ENCODE data around the gene ZNHIT1. TPM values are rescaled to one million over a fixed set of nuclear protein-coding genes. Genes with fewer than 3 reads are reported as not detected.
A peak's percentile ranks its signal among the peaks of the same experiment; 100 is the strongest.
"Not testable (repeated sequence)": the region's sequence is repeated elsewhere in the genome, so short reads cannot be mapped to it uniquely, and the experiment has no call there.

ZNHIT1 gene
- total RNA-seq, 2 donors from 2014 or later, result 57.6 to 57.8 TPM

DNA sequence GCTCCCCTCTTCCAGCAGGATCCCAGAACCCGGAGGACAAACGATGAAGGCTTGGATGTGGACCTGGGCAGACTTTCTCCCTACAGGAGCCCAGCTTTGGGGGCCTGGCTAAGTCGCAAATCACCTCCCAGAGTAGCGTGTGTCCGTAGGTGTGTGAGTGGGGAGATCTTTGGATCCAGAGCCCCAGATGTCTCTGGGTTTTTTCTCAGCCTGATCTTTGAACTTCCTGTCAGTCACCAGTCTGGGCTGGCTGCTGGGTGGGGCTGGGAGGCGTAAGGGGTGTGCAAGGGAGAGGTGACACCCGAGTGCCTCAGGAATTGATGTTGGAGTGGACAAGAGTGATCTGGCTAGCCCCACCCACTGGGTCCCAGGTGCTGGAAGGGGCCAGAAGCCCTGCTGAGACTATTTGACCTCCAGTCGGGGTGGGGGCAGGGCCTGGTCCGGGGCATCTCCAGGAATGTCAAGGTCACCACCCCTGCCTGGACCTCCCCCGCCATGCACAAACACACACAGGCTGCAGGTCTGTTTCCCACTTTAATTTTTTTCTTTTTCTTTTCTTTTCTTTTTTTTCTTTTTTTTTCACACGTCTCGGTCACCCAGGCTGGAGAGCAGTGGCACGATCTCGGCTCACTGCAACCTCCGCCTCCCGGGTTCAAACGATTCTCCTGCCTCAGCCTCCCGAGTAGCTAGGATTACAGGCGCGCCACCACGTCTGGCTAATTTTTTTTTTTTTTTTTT lies 16.9 kb upstream of the ZNHIT1 start, which contains the start of gene MOGAT3:
Gene MOGAT3 (minus strand): TSS at position 175 of the 738 bp plus-strand sequence. CDS start 182 bp downstream, outside the sequence.
- no peaks in the 10 kb centered on the region for H3K9me3 Mint-ChIP-seq
- ATAC-seq, result no peak
- H3K27me3 Mint-ChIP-seq, result peaks cover 14 to 15% of the 10 kb centered on the region in 2 donors
- H3K4me1 Mint-ChIP-seq (ENCODE audit: low read depth in 2 of 2), result peaks cover 0 to 4% of the 10 kb centered on the region in 2 donors
- DNase-seq (ENCODE audit: low spot score), result no peak
- H3K36me3 Mint-ChIP-seq, result no peaks in the 10 kb centered on the region
- no peak within 1 kb of the TSS for H3K4me3 Mint-ChIP-seq
- no peak within 1 kb of the TSS for H3K27ac Mint-ChIP-seq

DNA sequence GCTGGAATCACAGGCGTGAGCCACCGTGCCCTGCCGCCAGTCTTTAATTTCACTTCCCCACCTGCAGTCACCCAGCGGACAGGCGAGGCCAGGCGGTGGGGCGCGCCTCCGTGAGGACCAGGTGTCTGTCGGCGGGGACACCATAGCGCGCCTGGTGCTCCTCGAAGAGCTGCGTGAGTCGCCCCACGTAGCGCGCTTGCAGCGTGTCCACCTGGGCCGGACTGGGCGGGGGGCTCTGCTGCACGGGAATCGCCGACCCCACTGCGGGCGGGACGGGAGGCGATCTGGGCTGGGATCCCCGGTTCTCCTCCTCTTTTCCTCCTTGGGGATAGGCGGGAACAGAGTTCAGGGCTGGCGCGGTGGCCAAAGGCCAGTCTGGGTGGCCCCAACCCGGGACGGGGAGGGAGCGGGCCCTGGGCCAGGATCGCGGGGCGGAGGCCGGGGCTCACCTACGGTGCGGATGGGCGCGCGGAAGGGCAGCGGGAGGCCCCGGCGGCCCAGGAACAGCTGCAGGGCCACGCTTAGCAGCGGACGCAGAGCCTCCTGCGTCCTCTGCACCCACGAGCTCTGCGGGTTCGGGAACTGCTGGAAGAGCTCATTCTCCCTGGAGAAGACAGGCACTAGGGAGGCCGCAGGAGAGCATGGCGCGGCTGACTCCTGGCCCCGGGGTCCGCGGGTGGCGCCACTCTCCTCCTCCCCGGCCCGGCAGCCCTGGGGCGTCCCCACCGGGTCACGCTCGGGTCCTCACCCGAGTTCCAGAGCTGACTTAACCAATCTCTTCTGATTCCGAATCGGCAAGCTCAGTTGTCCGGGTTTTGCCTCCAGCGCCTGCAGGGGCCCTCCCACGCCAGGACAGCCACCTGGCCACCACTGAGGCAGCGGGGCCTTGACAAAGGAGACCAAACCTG lies 16.0 kb upstream of the ZNHIT1 start:
- H3K4me3 Mint-ChIP-seq, result no peak overlapping the region

DNA sequence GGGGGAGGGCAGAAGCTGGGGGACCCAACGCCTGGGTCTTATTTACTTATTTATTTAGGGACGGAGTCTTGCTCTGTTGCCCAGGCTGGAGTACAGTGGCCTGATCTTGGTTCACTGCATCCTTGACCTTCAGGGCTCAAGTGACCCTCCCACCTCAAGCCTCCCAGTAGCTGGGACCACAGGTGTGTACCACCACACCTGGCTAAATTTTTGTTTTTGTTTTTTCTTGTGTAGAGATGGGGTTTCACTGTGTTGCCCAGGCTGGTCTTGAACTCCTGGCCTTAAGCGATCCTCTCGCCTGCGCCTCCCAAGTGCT lies 15.4 kb upstream of the ZNHIT1 start:
- peaks cover 0 to 4% of the 10 kb centered on the region in 2 donors for H3K4me1 Mint-ChIP-seq (ENCODE audit: low read depth in 2 of 2)
- H3K36me3 Mint-ChIP-seq, result no peaks in the 10 kb centered on the region
- H3K9me3 Mint-ChIP-seq, result no peaks in the 10 kb centered on the region
- no peak overlapping the region for H3K4me3 Mint-ChIP-seq
- peaks cover 14 to 15% of the 10 kb centered on the region in 2 donors for H3K27me3 Mint-ChIP-seq
- ATAC-seq (no peak), DNase-seq (ENCODE audit: low spot score) (no peak)
- no peak overlapping the region for H3K27ac Mint-ChIP-seq

More for the DNA sequence above, 16.0 kb upstream of the ZNHIT1 start:
- Mint-ChIP-seq H3K27me3 (peaks cover 14 to 15% of the 10 kb centered on the region in 2 donors), H3K9me3 (no peaks in the 10 kb centered on the region), H3K4me1 (ENCODE audit: low read depth in 2 of 2) (peaks cover 0 to 4% of the 10 kb centered on the region in 2 donors), H3K27ac (no peak overlapping the region), H3K36me3 (no peaks in the 10 kb centered on the region)
- ATAC-seq, result no peak
- DNase-seq (ENCODE audit: low spot score), result no peak

DNA sequence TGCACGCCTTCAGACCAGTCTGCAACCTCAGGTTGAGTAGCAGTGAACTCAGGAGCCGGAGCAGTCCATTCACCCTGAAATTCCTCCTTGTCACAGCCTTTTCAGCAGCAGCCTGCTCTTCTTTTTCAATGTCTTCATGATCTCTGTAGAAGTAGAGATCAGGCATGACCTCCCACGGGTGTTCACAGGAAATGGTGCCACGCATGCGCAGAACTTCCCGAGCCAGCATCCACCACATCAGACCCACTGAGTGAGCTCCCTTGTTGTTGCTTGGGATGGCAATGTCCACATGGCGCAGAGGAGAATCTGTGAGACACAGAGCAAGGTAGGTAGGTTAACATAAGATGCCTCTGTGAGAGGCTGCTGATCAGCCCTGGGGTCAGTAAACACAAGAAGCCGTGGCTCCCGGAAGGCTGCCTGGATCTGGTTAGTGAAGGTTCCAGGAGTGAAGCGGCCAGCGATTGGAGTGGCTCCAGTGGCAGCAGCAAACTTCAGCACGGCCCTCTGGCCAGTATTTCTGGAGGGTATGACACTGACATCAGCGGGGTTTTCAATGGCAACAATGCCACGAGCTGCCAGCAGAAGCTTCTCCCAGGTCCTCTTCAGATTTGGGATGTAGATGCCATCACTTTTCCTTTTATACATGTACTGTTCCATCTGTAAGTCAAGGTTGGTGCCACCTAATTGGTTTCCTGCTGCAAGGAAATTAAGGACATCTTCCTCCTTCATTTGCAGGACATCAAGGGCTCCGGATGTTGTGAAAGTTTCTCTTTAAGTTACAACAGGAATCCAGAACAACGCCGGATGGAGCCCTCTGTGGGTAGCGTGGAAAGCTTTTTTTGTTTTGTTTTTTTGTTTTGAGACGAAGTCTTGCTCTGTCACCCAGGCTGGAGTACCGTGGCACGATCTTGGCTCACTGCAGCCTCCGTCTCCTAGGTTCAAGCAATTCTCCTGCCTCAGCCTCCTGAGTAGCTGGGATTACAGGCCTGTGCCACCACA lies 13.9 kb upstream of the ZNHIT1 start:
- H3K27me3 Mint-ChIP-seq, result peaks cover 14 to 15% of the 10 kb centered on the region in 2 donors
- not testable (repeated sequence) for H3K9me3 Mint-ChIP-seq; ATAC-seq; H3K4me3 Mint-ChIP-seq; H3K4me1 Mint-ChIP-seq (ENCODE audit: low read depth in 2 of 2); H3K36me3 Mint-ChIP-seq; H3K27ac Mint-ChIP-seq; DNase-seq (ENCODE audit: low spot score)

DNA sequence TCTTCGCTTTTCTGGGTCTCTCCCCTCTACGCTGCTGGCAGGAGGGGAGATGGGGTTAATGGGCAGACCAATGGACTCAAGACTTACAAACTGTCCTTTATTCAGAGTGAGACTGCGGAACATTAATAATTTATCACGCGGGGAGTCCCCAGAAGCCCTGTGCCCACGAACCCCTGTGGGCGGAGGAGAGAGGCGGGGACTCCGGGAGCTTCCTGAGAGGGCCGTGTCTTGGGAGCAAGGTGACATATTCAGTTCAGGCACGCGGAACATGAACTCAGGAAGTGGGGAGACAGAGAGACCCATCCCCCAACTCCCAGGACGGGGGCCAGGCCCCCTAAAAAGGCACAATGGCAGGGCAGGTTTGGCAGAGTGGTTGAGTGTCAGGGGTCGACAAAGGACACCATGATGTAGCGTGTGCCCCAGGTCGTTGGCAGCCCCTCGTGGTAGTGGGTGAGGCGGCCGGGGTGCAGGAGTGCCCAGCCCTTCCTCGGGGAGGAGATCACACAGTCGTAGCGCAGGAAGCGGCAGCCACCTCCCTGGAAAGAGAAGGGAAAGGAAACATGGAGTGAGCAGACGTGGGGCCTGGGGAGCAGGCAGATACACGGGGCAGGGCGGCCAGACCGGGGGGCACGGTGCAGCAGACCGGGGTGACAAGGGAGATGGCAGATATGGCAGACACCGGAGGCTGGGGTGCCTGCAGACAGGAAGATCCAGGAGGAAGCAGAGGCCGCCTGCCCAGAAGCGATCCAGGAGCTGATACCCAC lies 11.9 kb upstream of the ZNHIT1 start:
- ATAC-seq (no peak), DNase-seq (ENCODE audit: low spot score) (no peak)
- Mint-ChIP-seq H3K4me1 (ENCODE audit: low read depth in 2 of 2) (peaks cover 0 to 4% of the 10 kb centered on the region in 2 donors), H3K4me3 (no peak overlapping the region), H3K9me3 (no peaks in the 10 kb centered on the region), H3K27me3 (peaks cover 7 to 15% of the 10 kb centered on the region in 2 donors), H3K27ac (no peak overlapping the region), H3K36me3 (no peaks in the 10 kb centered on the region)

DNA sequence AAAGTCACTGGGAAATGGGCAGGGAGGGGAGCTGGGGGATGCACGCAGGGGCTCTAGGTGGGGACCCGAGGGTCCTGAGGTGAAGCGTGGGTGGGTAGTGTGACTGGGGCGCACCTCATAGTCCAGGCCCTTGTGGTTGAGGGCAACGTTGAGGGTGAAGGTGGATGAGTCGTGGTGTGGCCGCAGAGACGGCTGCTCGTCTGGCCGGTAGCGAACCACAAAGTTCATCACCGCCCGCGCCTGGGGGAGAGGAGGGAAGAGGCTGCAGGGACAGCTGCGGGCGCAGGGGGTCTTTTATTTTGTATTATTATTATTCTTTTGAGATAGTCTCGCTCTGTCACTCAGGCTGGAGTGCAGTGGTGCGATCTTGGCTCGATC lies 11.3 kb upstream of the ZNHIT1 start:
- H3K36me3 Mint-ChIP-seq, result no peaks in the 10 kb centered on the region
- DNase-seq (ENCODE audit: low spot score) (no peak), ATAC-seq (no peak)
- H3K9me3 Mint-ChIP-seq, result no peaks in the 10 kb centered on the region
- H3K27me3 Mint-ChIP-seq, result peaks cover 7 to 15% of the 10 kb centered on the region in 2 donors
- peaks cover 0 to 4% of the 10 kb centered on the region in 2 donors for H3K4me1 Mint-ChIP-seq (ENCODE audit: low read depth in 2 of 2)
- no peak overlapping the region for H3K4me3 Mint-ChIP-seq
- no peak overlapping the region for H3K27ac Mint-ChIP-seq

DNA sequence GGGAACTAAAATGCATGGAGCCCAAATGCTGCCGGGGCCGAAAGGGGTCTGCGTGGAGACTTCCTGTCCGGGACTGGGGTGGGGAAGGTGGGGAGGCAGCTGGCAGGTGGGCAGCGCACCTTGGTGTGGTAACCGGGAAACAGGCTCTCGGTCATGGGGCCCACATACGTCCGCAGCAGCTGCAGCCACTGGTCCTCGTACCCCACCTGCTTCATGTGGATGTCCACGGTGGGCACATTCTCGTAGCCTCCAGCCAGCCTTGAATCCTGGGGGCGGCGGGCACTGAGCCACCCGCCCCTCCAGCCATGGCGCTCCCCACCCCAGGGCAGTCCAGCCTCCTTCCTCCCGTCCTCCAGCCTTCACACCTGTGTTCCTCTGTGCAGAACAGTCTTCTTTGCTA lies 10.5 kb upstream of the ZNHIT1 start:
- ATAC-seq (no peak), DNase-seq (ENCODE audit: low spot score) (no peak)
- Mint-ChIP-seq H3K9me3 (no peaks in the 10 kb centered on the region), H3K36me3 (no peaks in the 10 kb centered on the region), H3K4me1 (ENCODE audit: low read depth in 2 of 2) (peaks cover 0 to 4% of the 10 kb centered on the region in 2 donors), H3K27ac (no peak overlapping the region), H3K4me3 (no peak overlapping the region), H3K27me3 (peaks cover 7 to 15% of the 10 kb centered on the region in 2 donors)

DNA sequence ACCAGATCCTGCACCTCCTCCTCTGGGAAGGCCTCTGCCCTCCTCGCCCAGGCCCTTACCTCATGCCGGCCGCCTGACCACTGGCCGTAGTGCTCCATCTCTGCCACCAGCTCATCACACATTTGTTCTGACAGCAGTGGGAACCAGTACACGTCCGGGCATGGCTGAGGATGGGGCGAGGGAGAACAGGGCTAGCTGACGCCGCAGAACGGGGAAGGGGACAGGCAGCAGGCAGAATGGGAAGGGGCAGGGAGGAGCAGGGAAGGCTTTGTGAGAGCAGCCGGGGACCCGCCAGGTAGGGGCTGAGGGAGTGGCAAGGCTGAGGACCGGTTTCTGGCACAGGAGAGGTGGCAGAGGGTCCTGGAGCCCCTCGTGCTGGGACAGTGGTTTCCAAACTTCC lies 9.2 kb upstream of the ZNHIT1 start:
- no peaks in the 10 kb centered on the region for H3K9me3 Mint-ChIP-seq

DNA sequence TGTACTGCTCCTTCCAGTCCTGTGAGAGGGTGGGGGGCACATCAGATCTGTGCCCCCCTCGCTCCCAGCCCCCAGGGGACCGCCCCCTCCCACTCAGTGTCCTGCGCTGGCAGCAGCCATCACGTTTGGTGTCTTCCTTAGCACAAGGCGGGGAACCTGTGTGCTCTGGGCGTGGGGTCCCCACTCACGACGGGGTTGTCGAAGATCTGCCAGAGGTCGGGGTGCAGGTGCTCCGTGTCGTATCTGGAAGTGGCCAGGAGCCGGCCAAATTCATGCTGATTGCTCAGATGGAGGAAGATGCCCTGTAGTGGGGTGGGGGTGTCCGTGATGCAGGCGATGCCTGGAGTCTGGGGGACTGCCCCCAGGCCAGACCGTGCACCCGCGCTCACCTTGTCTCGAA lies 7.8 kb upstream of the ZNHIT1 start:
- H3K36me3 Mint-ChIP-seq, result no peaks in the 10 kb centered on the region
- no peak overlapping the region for H3K4me3 Mint-ChIP-seq
- H3K4me1 Mint-ChIP-seq (ENCODE audit: low read depth in 2 of 2), result no peaks in the 10 kb centered on the region
- H3K27me3 Mint-ChIP-seq, result no peaks in the 10 kb centered on the region
- H3K27ac Mint-ChIP-seq, result no peak overlapping the region
- DNase-seq (ENCODE audit: low spot score), result no peak
- H3K9me3 Mint-ChIP-seq, result no peaks in the 10 kb centered on the region
- ATAC-seq, result no peak

More for the DNA sequence above, 9.2 kb upstream of the ZNHIT1 start:
- H3K27me3 Mint-ChIP-seq, result peaks cover under 1 to 4% of the 10 kb centered on the region in 2 donors
- H3K27ac Mint-ChIP-seq, result no peak overlapping the region
- no peaks in the 10 kb centered on the region for H3K36me3 Mint-ChIP-seq
- peaks cover 0 to 3% of the 10 kb centered on the region in 2 donors for H3K4me1 Mint-ChIP-seq (ENCODE audit: low read depth in 2 of 2)
- ATAC-seq (no peak), DNase-seq (ENCODE audit: low spot score) (no peak)
- no peak overlapping the region for H3K4me3 Mint-ChIP-seq

DNA sequence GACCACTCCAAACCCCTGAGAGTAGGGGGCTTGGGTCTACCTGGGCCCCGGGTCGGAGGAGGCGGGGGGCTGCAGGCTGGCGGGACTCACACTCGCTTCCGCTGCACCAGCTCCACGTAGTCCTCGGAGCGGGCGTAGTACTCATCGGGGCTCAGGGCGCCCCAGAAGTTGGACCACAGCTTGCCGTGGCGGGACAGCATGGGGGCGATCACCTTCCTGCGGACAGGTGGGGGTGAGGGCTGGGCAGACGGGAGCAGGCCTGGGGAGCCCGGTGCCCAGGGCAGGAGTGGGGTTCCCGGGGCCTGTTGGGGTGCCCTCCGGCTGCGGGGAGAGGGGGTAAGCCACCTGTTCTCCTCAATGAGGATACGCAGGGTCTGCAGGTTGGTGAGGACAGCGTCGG lies 6.5 kb upstream of the ZNHIT1 start:
- Mint-ChIP-seq H3K4me1 (ENCODE audit: low read depth in 2 of 2) (peaks cover 8 to 9% of the 10 kb centered on the region in 2 donors), H3K4me3 (no peak overlapping the region), H3K27ac (no peak overlapping the region), H3K36me3 (no peaks in the 10 kb centered on the region), H3K27me3 (no peaks in the 10 kb centered on the region), H3K9me3 (no peaks in the 10 kb centered on the region)
- no peak for DNase-seq (ENCODE audit: low spot score)
- ATAC-seq, result no peak

DNA sequence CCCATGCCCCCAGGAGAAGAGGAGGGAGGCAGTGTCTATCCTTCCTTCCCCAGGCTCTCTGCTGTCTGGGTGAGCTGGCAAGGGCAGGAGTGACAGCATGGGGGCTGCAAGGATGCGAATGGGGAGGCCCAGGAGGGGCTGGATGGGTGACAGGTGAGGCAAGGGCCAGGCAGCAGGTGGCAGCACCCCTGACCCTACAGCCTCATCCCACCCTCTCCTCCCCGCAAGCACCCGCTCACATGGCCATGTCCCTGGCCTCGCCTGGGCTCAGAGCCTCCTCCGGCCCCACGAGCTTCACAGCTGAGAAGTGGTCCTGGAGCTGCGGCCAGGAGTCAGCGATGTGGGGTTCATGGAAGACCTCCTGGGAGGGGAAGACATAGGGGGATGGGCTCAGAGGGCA lies 6.0 kb upstream of the ZNHIT1 start:
- Mint-ChIP-seq H3K27ac (no peak overlapping the region), H3K36me3 (no peaks in the 10 kb centered on the region), H3K4me1 (ENCODE audit: low read depth in 2 of 2) (peaks cover 12% of the 10 kb centered on the region in 2 donors), H3K27me3 (no peaks in the 10 kb centered on the region), H3K9me3 (no peaks in the 10 kb centered on the region), H3K4me3 (no peak overlapping the region)
- DNase-seq (ENCODE audit: low spot score) (no peak), ATAC-seq (no peak)

DNA sequence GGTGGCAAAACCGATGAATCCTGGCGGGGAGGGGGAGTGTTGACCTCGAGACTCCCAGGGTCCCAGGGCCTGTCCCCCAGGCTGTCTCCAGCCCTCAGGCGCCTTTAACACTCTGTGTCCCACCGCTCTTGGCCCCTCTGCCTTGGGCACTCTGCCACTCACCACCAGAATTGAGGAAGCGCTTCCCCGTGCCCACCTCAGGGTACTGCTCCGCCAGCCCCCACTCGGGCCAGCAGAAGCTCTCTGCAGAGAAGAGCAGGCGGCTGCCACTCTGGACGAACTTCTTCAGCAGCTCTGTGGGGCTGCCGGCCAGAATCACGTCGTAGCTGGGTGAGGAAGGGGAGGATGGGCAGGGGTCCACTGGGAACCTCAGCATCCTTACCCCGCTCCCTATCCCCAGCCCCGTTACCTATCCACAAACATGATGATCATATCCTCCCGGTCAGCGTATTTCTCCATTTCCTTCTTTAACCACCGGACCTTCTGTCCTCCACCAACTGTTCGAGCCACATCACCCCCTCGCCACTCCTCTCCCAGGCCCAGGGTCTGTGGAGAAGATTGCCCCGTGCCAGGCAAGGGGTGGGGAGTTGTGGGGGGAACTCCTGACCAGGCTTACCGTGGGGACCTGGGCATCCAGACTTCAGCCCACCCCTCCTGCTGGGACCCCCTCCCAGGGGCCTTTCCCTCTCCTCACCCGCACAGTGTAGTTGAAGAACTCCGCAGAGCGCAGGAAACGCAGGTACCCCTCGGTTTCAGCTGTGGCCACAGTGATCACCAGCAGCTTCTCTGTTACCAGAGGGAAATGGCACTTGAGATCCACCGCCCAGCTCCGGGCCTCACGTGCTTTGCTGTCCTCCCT lies 1.7 kb upstream of the ZNHIT1 start:
- Mint-ChIP-seq H3K4me1 (ENCODE audit: low read depth in 2 of 2) (peaks cover 20 to 34% of the 10 kb centered on the region in 2 donors), H3K27me3 (no peaks in the 10 kb centered on the region), H3K9me3 (no peaks in the 10 kb centered on the region), H3K4me3 (peak overlapping the region; percentile 97), H3K36me3 (no peaks in the 10 kb centered on the region), H3K27ac (peak overlapping the region; percentile 91 to 97)
- ATAC-seq (no peak), DNase-seq (ENCODE audit: low spot score) (no peak)
